SK-N-SH (cell line): ENCODE results near the gene RPRD2. TPM values are rescaled to one million over a fixed set of nuclear protein-coding genes. Genes with fewer than 3 reads are reported as not detected.

Source experiments
- CTCF ChIA-PET: fragments of 300-600, 350-600 bp; formaldehyde crosslinking; extraction: SDS; loops from one replicate; lab custom pipeline; 2021; lab: Yijun Ruan, JAX
- POLR2A ChIA-PET: fragments of 350-600 bp; sonication (Branson Sonifier 250); formaldehyde crosslinking; extraction: SDS; loops from one replicate; lab custom pipeline; 2020; ENCODE audit warnings: antibody characterized with exemption, inconsistent platforms; lab: Yijun Ruan, JAX
- DNase-seq: peaks from one replicate; pipeline ENCODE4 v3.0.0; 2012
- H2AFZ ChIP-seq: fragments of 200-600 bp; sonication (generic); 2 replicates; pipeline ENCODE4 v1.8.1; 2016; ENCODE audit warnings: antibody characterized with exemption, mild to moderate bottlenecking, low read depth
- H3F3A ChIP-seq: fragments of 200-600 bp; sonication (generic); replicated peaks from 2 replicates; pipeline ENCODE3; 2016; ENCODE audit warnings: antibody characterized with exemption, mild to moderate bottlenecking; ENCODE audit not compliant: insufficient read depth
- H3K27ac ChIP-seq, 2 experiments: fragments of 200-500 bp in 1 of 2; fragments of 200-600 bp in 1 of 2; sonication (Bioruptor generic) in 1 of 2; sonication (generic), shearing (Covaris generic) in 1 of 2; 2 replicates each; pipeline versions ENCODE4 v1.5.1 to v1.6.1; 2014 to 2016; ENCODE audit warnings: low read depth in 2 of 2, inconsistent platforms in 1 of 2, low read length in 1 of 2, mild to moderate bottlenecking in 1 of 2, mixed read lengths in 1 of 2
- H3K27me3 ChIP-seq: fragments of 200-600 bp; sonication (generic), shearing (Covaris generic); 2 replicates; pipeline ENCODE4 v1.6.1; 2016; ENCODE audit warnings: mixed run types; ENCODE audit not compliant: insufficient read depth
- H3K36me3 ChIP-seq, 2 experiments: fragments of 200-500 bp in 1 of 2; fragments of 200-600 bp in 1 of 2; sonication (Bioruptor generic) in 1 of 2; sonication (generic) in 1 of 2; replicated peaks in 1 of 2; 2 replicates each; pipeline versions ENCODE3 to v1.5.1; 2014 to 2016; ENCODE audit warnings: low read length in 1 of 2, mild to moderate bottlenecking in 1 of 2; ENCODE audit not compliant: insufficient read depth in 2 of 2, control insufficient read depth in 1 of 2
- H3K4me1 ChIP-seq, 2 experiments: fragments of 200-500 bp in 1 of 2; fragments of 200-600 bp in 1 of 2; sonication (Bioruptor generic) in 1 of 2; sonication (generic), shearing (Covaris generic) in 1 of 2; 2 replicates each; pipeline versions ENCODE4 v1.5.1 to v1.6.1; 2014 to 2016; ENCODE audit warnings: low read depth in 1 of 2, low read length in 1 of 2, mixed run types in 1 of 2; ENCODE audit not compliant: insufficient read depth in 2 of 2, control insufficient read depth in 1 of 2
- H3K4me2 ChIP-seq: fragments of 200-600 bp; sonication (generic), shearing (Covaris generic); 2 replicates; pipeline ENCODE4 v1.6.1; 2017; ENCODE audit warnings: mixed run types
- H3K4me3 ChIP-seq, 2 experiments: fragments of 200-500 bp in 1 of 2; fragments of 200-600 bp in 1 of 2; sonication (Bioruptor generic) in 1 of 2; sonication (generic), shearing (Covaris generic) in 1 of 2; 2 replicates each; pipeline versions ENCODE4 v1.5.1 to v1.8.1; 2014 to 2016; ENCODE audit warnings: low read depth in 2 of 2, inconsistent platforms in 1 of 2, low read length in 1 of 2, mild to moderate bottlenecking in 1 of 2, mixed read lengths in 1 of 2, moderate library complexity in 1 of 2
- H3K79me2 ChIP-seq: fragments of 200-600 bp; sonication (generic); 2 replicates; pipeline ENCODE4 v1.8.1; 2017; ENCODE audit warnings: mild to moderate bottlenecking; ENCODE audit not compliant: insufficient read depth
- H3K9ac ChIP-seq: fragments of 200-600 bp; sonication (generic); 2 replicates; pipeline ENCODE4 v1.6.1; 2017; ENCODE audit warnings: mixed run types
- H3K9me2 ChIP-seq: fragments of 200-600 bp; sonication (generic); 2 replicates; pipeline ENCODE4 v1.6.1; 2017; ENCODE audit warnings: mixed run types
- H3K9me3 ChIP-seq: fragments of 200-600 bp; sonication (generic); 2 replicates; pipeline ENCODE4 v1.6.1; 2017; ENCODE audit warnings: mixed run types, mild to moderate bottlenecking, moderate library complexity
- H4K20me1 ChIP-seq: fragments of 200-600 bp; sonication (generic); 2 replicates; pipeline ENCODE4 v1.6.1; 2017; ENCODE audit warnings: mild to moderate bottlenecking, mixed run types; ENCODE audit not compliant: insufficient read depth
- CHD2 ChIP-seq: fragments of 150-350 bp; IDR thresholded peaks from 2 replicates; pipeline ENCODE4 v1.6.1; 2018; ENCODE audit warnings: low read length; ENCODE audit not compliant: partially characterized antibody
- ELF1 ChIP-seq: IDR thresholded peaks from 2 replicates; pipeline ENCODE4 v1.4.0; 2012
- FOSL2 ChIP-seq: IDR thresholded peaks from 2 replicates; pipeline ENCODE4 v1.4.0; 2012; ENCODE audit warnings: low read depth, mild to moderate bottlenecking, moderate library complexity, borderline replicate concordance
- FOXJ3 ChIP-seq: sonication (generic); formaldehyde crosslinking; IDR thresholded peaks from 2 replicates; pipeline ENCODE4 v1.5.1; 2020; ENCODE audit warnings: mild to moderate bottlenecking, missing genetic modification reagents
- GABPA ChIP-seq: IDR thresholded peaks from 2 replicates; pipeline ENCODE4 v1.4.0; 2012; ENCODE audit warnings: low read depth, mild to moderate bottlenecking
- JUND ChIP-seq: IDR thresholded peaks from 2 replicates; pipeline ENCODE4 v1.4.0; 2012
- MEF2A ChIP-seq: IDR thresholded peaks from 2 replicates; pipeline ENCODE4 v1.4.0; 2012; ENCODE audit warnings: low read depth, borderline replicate concordance
- NFIC ChIP-seq: IDR thresholded peaks from 2 replicates; pipeline ENCODE4 v1.4.0; 2012; ENCODE audit warnings: borderline replicate concordance
- NRF1 ChIP-seq: IDR thresholded peaks from 2 replicates; pipeline ENCODE4 v1.6.1; 2012; ENCODE audit warnings: low read depth, mild to moderate bottlenecking, low read length
- POLR2AphosphoS5 ChIP-seq: IDR thresholded peaks from 2 replicates; pipeline ENCODE4 v1.6.1; 2012; ENCODE audit warnings: low read depth, low read length
- RAD21 ChIP-seq: IDR thresholded peaks from 2 replicates; pipeline ENCODE4 v1.6.1; 2012; ENCODE audit warnings: mild to moderate bottlenecking, low read length
- RFX5 ChIP-seq: IDR thresholded peaks from 2 replicates; pipeline ENCODE4 v1.6.1; 2012; ENCODE audit warnings: mild to moderate bottlenecking, improper control_type of control experiment, low read length
- RXRA ChIP-seq: IDR thresholded peaks from 2 replicates; pipeline ENCODE4 v1.4.0; 2012; ENCODE audit warnings: low read depth, mild to moderate bottlenecking, borderline replicate concordance
- SMC3 ChIP-seq: IDR thresholded peaks from 2 replicates; pipeline ENCODE4 v1.6.1; 2012; ENCODE audit warnings: low read depth, low read length, improper control_type of control experiment
- TEAD4 ChIP-seq: IDR thresholded peaks from 2 replicates; pipeline ENCODE4 v1.4.0; 2012; ENCODE audit warnings: mild to moderate bottlenecking, borderline replicate concordance; ENCODE audit not compliant: insufficient read depth
- YY1 ChIP-seq: IDR thresholded peaks from 2 replicates; pipeline ENCODE4 v1.4.0; 2012; ENCODE audit warnings: low read depth, mild to moderate bottlenecking
- WGBS: methylation state at CpG from one replicate; pipeline ENCODE4 v1.1.6; 2017; ENCODE audit warnings: low lambda C conversion rate; 5-methylcytosine and 5-hydroxymethylcytosine counted together
- polyA plus RNA-seq, 3 experiments: library from polyadenylated mRNA; depleted of rRNA; stranded (reverse); fragments of >200 nt; gene quantifications; 2 replicates each; pipeline ENCODE4 v1.2.3, GENCODE V29; 2012
- TF ChIP-seq, protein P1 (sequence below): fragments of 150-350 bp; IDR thresholded peaks from 2 replicates; pipeline ENCODE4 v1.6.1; 2016; ENCODE audit warnings: mild to moderate bottlenecking, low read depth, low read length
- TF ChIP-seq, protein P2 (sequence below): IDR thresholded peaks from 2 replicates; pipeline ENCODE4 v1.4.0; 2012; ENCODE audit warnings: low read depth
- TF ChIP-seq, protein P3 (sequence below): IDR thresholded peaks from 2 replicates; pipeline ENCODE4 v1.4.0; 2012; ENCODE audit warnings: low read depth, borderline replicate concordance
- TF ChIP-seq, protein P4 (sequence below): fragments of 150-350 bp; IDR thresholded peaks from 2 replicates; pipeline ENCODE4 v1.6.1; 2017; ENCODE audit warnings: antibody characterized with exemption, low read length, low read depth, borderline replicate concordance

The RPRD2 gene
- polyA plus RNA-seq, 1 of the 3 experiments (the other 2 are of a cell fraction): 9.2 TPM

DNA sequence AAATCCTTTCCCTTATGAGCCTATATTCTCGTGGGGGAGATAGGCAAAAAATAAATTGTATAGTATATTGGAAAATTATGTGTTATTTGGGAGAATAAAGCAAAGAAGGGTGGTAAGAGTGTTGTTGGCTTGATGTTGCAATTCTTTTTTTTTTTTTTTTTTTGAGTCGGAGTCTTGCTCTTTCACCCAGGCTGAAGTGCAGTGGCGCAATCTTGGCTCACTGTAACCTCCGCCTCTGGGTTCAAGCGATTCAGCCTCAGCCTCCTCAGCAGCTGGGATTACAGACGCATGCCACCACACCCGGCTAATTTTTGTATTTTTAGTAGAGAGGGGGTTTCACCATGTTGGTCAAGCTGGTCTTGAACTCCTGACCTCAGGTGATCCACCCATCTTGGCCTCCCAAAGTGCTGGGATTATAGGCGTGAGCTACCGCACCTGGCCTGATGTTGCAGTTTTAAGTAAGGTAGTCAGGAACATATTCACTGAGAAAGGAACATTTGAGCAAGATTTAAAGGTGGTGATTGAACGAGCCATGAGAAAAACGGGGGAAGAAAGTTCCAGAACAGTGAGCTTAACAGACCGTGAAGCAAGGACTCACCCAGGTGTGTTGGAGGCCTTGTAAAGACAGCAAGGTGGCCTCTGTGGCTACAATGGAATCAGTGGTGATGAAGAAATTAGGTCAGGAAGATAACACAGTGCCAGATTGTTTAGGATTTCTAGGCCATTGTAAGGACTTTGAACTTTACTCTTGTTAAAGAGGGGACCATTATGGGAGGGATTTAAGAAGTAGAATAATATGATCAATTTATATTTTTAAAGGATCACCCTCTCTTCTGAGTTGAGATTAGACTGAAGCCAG, 45.8 kb downstream of the RPRD2 start:
- Histone ChIP-seq H3K4me3 (no peak overlapping the region), H3K9ac (no peak overlapping the region), H3K79me2 (peaks cover 79% of the 10 kb centered on the region)
- TF ChIP-seq, protein P1, sequence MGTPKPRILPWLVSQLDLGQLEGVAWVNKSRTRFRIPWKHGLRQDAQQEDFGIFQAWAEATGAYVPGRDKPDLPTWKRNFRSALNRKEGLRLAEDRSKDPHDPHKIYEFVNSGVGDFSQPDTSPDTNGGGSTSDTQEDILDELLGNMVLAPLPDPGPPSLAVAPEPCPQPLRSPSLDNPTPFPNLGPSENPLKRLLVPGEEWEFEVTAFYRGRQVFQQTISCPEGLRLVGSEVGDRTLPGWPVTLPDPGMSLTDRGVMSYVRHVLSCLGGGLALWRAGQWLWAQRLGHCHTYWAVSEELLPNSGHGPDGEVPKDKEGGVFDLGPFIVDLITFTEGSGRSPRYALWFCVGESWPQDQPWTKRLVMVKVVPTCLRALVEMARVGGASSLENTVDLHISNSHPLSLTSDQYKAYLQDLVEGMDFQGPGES: no peak
- TF ChIP-seq NRF1: no peak
- TF ChIP-seq FOXJ3: no peak
- no peak for TF ChIP-seq NFIC
- TF ChIP-seq RXRA: no peak
- TF ChIP-seq YY1: no peak
- TF ChIP-seq, all 33 proteins: peak for 0
- 94% methylated on average over 12 of the region's 12 CpGs for WGBS
- H3K9me2 ChIP-seq: no peaks in the 10 kb centered on the region
- H2AFZ ChIP-seq: no peak overlapping the region
- POLR2A ChIA-PET: interaction anchor here (0.7 kb wide), 1 partner anchor 139 kb away, joined by 3 read pairs; no protein-coding TSS in a partner anchor
- H3K9me3 ChIP-seq: no peaks in the 10 kb centered on the region
- no peak for DNase-seq
- no peaks in the 10 kb centered on the region for H3K36me3 ChIP-seq
- H3K27ac ChIP-seq: no peak overlapping the region
- peaks cover 0 to 8% of the 10 kb centered on the region in 2 experiments; a peak in 1 of 4 replicates for H3K4me1 ChIP-seq
- CTCF ChIA-PET: no interaction called here
- H4K20me1 ChIP-seq: peaks cover 22% of the 10 kb centered on the region
- H3F3A ChIP-seq: no peaks in the 10 kb centered on the region
- no peak overlapping the region for H3K4me2 ChIP-seq
- no peaks in the 10 kb centered on the region for H3K27me3 ChIP-seq

DNA sequence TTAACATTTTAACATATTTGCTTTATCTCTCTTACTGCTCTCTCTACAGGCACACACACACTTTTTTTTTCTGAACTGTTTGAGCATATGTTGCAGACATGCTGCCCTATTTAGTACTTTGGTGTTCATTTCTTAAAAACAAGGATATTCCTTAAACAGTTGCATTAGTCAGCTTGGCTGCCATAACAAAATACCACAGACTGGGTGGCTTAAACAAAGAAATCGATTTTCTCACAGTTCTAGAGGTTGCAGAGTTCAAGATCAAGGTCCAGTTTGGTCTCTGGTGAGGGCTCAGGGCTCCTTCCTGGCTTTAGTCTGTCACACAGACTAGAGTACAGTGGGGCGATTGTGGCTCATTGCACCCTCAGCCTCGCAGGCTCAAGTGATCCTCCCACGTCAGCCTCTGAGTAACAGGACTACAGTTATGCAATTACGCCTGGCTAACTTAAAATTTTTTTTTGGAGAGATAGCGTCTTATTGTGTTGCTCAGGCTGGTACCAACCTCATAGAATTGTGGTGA, 46.7 kb downstream of the RPRD2 start:
- peaks cover 72% of the 10 kb centered on the region for H3K79me2 ChIP-seq
- WGBS: 93% methylated on average over 6 of the region's 6 CpGs
- H3K27me3 ChIP-seq: no peaks in the 10 kb centered on the region
- H3K9me2 ChIP-seq: no peaks in the 10 kb centered on the region
- H3K4me3 ChIP-seq: no peak overlapping the region
- H3K9me3 ChIP-seq: no peaks in the 10 kb centered on the region
- POLR2A ChIA-PET: no interaction called here
- DNase-seq: no peak
- no peak for TF ChIP-seq FOSL2
- TF ChIP-seq SMC3: no peak
- TF ChIP-seq, protein P2, sequence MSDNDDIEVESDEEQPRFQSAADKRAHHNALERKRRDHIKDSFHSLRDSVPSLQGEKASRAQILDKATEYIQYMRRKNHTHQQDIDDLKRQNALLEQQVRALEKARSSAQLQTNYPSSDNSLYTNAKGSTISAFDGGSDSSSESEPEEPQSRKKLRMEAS: no peak
- TF ChIP-seq, protein P3, sequence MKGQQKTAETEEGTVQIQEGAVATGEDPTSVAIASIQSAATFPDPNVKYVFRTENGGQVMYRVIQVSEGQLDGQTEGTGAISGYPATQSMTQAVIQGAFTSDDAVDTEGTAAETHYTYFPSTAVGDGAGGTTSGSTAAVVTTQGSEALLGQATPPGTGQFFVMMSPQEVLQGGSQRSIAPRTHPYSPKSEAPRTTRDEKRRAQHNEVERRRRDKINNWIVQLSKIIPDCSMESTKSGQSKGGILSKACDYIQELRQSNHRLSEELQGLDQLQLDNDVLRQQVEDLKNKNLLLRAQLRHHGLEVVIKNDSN: no peak
- no peak for TF ChIP-seq ELF1
- TF ChIP-seq POLR2AphosphoS5: no peak
- no peak for TF ChIP-seq JUND
- no peak for TF ChIP-seq GABPA
- no peak for TF ChIP-seq RXRA
- TF ChIP-seq MEF2A: no peak
- TF ChIP-seq CHD2: no peak
- TF ChIP-seq RFX5: no peak
- no peak for TF ChIP-seq NRF1
- no peak for TF ChIP-seq TEAD4
- TF ChIP-seq, protein P4, sequence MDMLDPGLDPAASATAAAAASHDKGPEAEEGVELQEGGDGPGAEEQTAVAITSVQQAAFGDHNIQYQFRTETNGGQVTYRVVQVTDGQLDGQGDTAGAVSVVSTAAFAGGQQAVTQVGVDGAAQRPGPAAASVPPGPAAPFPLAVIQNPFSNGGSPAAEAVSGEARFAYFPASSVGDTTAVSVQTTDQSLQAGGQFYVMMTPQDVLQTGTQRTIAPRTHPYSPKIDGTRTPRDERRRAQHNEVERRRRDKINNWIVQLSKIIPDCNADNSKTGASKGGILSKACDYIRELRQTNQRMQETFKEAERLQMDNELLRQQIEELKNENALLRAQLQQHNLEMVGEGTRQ: no peak
- no peak for TF ChIP-seq RAD21
- H3K4me2 ChIP-seq: no peak overlapping the region
- no peaks in the 10 kb centered on the region for H3K36me3 ChIP-seq
- no peak overlapping the region for H2AFZ ChIP-seq
- CTCF ChIA-PET: no interaction called here
- peaks cover 20% of the 10 kb centered on the region for H4K20me1 ChIP-seq
- no peak overlapping the region for H3K9ac ChIP-seq
- no peak overlapping the region for H3K27ac ChIP-seq
- H3K4me1 ChIP-seq: peaks cover 0 to 6% of the 10 kb centered on the region in 2 experiments; a peak in 1 of 4 replicates
- no peaks in the 10 kb centered on the region for H3F3A ChIP-seq
